HFFc6 (cell line): Measurements from ENCODE around the gene IGF2. TPM values are rescaled to one million over a fixed set of nuclear protein-coding genes. Genes with fewer than 3 reads are reported as not detected.

Experiments used
- DNase-seq: peaks from one replicate; pipeline ENCODE4 v3.0.0-alpha.2; 2018
- H3K27ac Mint-ChIP-seq: 2 replicates; pipeline ENCODE4 v1.8.0; 2020; ENCODE audit warnings: mild to moderate bottlenecking, mixed read lengths
- H3K27me3 Mint-ChIP-seq: 2 replicates; pipeline ENCODE4 v1.8.0; 2021; ENCODE audit warnings: mild to moderate bottlenecking, moderate library complexity, mixed read lengths; ENCODE audit not compliant: insufficient read depth
- H3K36me3 Mint-ChIP-seq: 2 replicates; pipeline ENCODE4 v1.8.0; 2021; ENCODE audit warnings: low read depth, mixed read lengths
- H3K4me1 Mint-ChIP-seq: 2 replicates; pipeline ENCODE4 v1.8.0; 2020; ENCODE audit warnings: low read depth, mixed read lengths
- H3K4me3 Mint-ChIP-seq: 2 replicates; pipeline ENCODE4 v1.8.0; 2020; ENCODE audit warnings: mild to moderate bottlenecking, moderate library complexity, mixed read lengths
- H3K9me3 Mint-ChIP-seq: 2 replicates; pipeline ENCODE4 v1.8.0; 2020; ENCODE audit warnings: mild to moderate bottlenecking, mixed read lengths
- CTCF ChIP-seq: fragments of 200-600 bp; sonication (generic); IDR thresholded peaks from 2 replicates; pipeline ENCODE4 v1.5.0; 2021; ENCODE audit warnings: antibody characterized with exemption, mild to moderate bottlenecking
- microRNA-seq: library from miRNA; unstranded; fragments of <30 nt; microRNA quantifications from one replicate; pipeline ENCODE4, GENCODE V29; 2019
- total RNA-seq, 6 experiments: library from RNA; stranded (reverse); fragmentation: NEBNext Ultra II Directional; extraction: Animal tissue kit (Norgen Biotek cat#: 25700); gene quantifications; 2 replicates in 1 of 6; 3 replicates in 5 of 6; pipeline ENCODE4 v1.2.3, GENCODE V29; 2021

IGF2 gene
- total RNA-seq, 6 experiments from 2014 or later = 0.90 to 2.6 (median 2.0) TPM

DNA sequence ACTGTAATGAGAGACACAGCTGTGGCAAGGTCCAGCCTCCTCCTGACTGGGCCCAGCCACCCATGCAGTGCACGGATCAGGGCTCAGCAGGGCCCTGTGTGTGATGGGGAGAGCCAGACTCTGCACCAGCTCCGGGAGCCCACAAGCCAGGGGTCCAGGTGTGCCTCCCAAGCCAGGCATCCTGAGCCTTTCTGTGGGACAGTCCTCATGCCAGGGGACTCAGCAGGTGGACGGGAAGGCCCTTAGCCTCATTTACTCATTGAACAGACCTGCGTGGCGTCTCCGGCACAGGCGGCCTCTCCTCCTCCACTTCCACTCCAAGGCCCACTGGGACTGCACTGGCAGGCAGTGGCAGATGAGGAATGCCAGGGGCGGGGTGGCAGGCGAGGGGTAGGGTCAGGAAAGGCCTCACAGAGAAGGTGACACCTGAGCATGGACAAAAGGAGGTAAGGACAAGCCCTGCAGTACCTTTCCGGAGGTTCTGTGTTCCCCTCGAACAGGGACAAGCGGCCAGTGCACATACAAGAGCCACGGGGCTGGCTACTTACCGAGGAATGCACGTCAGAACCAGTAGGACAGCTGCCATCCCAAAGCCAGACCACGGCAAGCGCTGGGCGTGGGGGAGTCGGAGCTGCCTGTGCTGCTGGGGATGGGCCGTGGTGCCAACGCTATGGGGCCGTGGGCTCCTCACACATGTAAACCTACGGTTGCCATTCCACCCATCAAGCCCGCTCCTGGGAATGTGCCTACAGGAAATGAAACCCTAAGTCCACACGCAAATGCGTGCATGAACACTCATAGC, 52.7 kb downstream of the IGF2 start:
- TF ChIP-seq CTCF = no peak
- H3K27me3 Mint-ChIP-seq = peaks cover 3% of the 10 kb centered on the region; the same call in 1 of the 2 replicates
- peaks cover 25% of the 10 kb centered on the region for H3K36me3 Mint-ChIP-seq
- H3K4me1 Mint-ChIP-seq = no peaks in the 10 kb centered on the region
- DNase-seq = no peak
- H3K9me3 Mint-ChIP-seq = peaks cover 31% of the 10 kb centered on the region
- no peak overlapping the region for H3K27ac Mint-ChIP-seq
- no peak overlapping the region for H3K4me3 Mint-ChIP-seq

DNA sequence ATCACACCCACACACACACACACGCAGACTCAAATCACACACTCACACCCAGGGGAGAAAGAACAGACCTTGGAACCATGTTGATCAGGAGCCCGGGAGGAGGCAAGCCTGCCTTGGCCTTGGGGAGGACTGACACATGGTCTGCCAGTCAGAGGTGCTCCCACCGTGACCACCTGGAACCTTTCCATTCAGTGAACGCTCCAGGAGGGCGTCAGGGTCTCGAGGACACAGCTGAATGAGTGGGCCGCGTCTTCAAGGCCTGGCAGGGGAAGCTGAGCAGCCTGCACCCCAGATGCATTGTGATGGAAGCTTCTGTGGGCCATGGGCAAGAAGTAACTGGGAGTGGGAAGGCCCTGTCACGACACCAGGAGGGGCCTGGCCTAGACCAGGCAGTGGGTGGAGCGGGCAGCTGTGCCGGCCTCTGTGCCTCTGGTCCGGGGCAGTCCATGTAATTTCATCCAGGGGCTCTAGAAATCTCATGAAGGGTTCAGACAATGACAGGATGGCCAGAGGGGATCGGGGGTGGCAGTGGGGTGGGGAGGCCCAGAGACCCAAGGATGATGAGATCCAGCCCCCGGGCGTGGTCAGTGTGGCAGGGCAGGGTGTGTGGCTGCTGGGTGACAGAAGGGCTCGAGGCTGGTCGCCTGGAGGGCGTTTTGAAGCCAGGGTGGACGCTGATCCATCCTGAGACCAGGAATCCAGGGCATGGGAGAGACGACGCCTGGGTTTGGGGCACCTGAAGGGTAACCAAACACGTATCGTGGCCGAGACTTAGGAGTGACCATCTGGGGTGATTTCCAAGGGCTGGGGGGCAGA, 53.7 kb downstream of the IGF2 start:
- no peaks in the 10 kb centered on the region for H3K4me1 Mint-ChIP-seq
- H3K9me3 Mint-ChIP-seq = peaks cover 31% of the 10 kb centered on the region
- TF ChIP-seq CTCF = no peak
- DNase-seq = no peak
- peaks cover 3% of the 10 kb centered on the region; the same call in 1 of the 2 replicates for H3K27me3 Mint-ChIP-seq
- no peak overlapping the region for H3K27ac Mint-ChIP-seq
- H3K36me3 Mint-ChIP-seq = peaks cover 25% of the 10 kb centered on the region
- H3K4me3 Mint-ChIP-seq = no peak overlapping the region

- Mint-ChIP-seq H3K27me3 (peaks cover 3% of the 10 kb centered on the region; the same call in 1 of the 2 replicates), H3K36me3 (peaks cover 25% of the 10 kb centered on the region), H3K4me1 (no peaks in the 10 kb centered on the region), H3K9me3 (peaks cover 31% of the 10 kb centered on the region), H3K4me3 (no peak overlapping the region), H3K27ac (no peak overlapping the region)
- no peak for DNase-seq
- no peak for TF ChIP-seq CTCF
Observed at GRCh38 chr11:2084721-2085120, 54.5 kb downstream of the IGF2 start.

Small RNA genes lying within 50 kb of the gene (microRNA-seq; reads per million reads assigned to microRNA genes)
- gene MIR4686 (not detected), gene MIR483 (6.2 reads per million)

Other genes with a start within 250 kb of the IGF2 start
- gene PRR33, start 247.5 kb downstream of the IGF2 start, total RNA-seq = not detected
- gene TNNT3, start 219.7 kb downstream of the IGF2 start, total RNA-seq = not detected
- gene MRPL23, start 192.1 kb downstream of the IGF2 start, total RNA-seq = 100 to 1,000 TPM in 4 of 6 experiments, 10 to 100 TPM in 2; 83.8 to 116 (median 110) TPM
- under 1 TPM in 2 of 6 experiments, not detected in 4; 0.25 to 0.33 TPM for gene H19, start 141.5 kb downstream of the IGF2 start, total RNA-seq
- gene INS, start 21.8 kb upstream of the IGF2 start, total RNA-seq = not detected
- not detected for gene TH, start 32.4 kb upstream of the IGF2 start, total RNA-seq
- gene ASCL2, start 131.2 kb upstream of the IGF2 start, total RNA-seq = not detected
- not detected for gene C11orf21, start 162.5 kb upstream of the IGF2 start, total RNA-seq
- gene TSPAN32, start 162.6 kb upstream of the IGF2 start, total RNA-seq = not detected
- gene CD81, start 237.9 kb upstream of the IGF2 start, total RNA-seq = 100 to 1,000 TPM; 540 to 738 (median 627) TPM